Ecto neural progenitor cell (in vitro differentiated cells): ENCODE results near the gene OPCML.

Experiments used
- DNase-seq: peaks from one replicate; pipeline ENCODE4 v3.0.0-alpha.2; 2018; ENCODE audit warnings: low spot score

The OPCML gene

DNA sequence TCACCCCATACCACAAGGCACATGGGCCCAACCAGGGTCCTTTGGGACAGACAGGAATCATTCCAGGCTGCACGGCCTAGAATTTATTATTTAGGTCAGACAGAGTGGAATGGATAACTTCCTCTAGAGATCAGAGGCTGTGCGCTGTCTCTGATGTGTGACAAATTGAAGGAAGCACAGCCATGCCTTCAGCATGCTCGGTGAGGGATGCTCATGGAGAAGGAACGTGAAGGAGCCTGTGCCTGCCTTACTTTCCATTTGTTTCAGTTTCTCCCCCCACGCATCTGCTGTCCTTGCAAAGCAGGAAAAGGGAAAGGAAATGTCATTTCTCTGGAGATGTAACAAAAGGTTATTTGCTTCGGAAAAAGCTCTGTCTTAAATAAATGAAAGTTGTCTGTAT, 644.1 kb downstream of the OPCML start:
- DNase-seq, result no peak

DNA sequence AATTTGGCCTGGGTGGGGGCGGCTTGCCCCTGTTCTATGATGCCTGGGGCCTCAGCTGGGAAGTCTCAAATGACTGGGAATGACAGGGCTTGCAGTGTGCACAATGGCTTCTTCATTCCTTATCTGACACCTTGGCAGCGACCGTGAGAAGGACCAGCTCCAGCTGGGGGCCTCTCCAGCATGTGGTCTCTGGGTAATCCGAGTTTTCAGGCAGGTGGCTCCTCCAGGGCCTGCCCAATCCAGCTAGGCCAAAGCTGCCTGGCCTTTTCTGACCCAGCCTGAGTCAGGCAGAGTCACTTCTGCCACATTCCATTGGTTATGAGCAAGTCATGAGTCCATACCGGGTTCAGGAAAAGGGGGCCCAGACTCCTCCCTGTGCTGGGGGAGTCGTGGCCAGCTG, 646.0 kb downstream of the OPCML start:
- DNase-seq, result no peak

DNA sequence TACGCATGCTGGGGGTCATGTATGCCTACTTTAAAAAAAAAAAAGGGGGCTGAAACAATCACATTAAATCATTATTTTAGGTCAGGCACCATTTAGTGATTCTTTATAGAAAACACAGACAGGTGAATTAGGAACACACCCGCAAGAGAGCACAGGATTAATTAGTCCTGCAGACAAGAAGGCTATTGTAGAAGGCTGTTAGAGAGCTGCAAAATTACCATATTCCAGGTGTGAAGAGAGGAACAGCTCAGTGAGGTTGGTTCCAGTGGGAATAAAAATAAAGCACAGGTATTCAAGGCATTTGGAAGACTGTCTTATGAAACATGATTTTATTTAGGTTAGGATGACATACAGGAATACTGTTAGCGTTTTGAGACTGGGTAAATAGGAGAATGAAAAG, 649.1 kb downstream of the OPCML start:
- no peak for DNase-seq

DNA sequence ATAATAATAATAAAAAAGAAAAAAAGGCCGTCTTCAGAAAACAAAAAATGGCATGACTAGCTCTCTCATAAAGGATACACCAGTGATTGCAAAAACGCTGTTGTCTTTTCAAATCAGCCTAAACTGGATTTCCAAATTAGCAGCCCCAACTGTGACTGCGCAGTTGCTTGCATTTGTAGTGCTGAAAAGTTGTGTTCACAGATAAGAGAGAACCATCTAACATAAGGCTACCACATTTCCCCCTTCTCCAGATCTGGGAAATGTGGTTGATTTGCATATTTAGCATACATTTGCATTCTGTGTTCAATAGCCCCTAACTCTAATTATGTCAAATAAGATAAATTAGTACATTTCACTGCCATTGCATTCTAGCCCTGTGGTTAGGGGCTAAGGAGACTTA, 650.7 kb downstream of the OPCML start:
- no peak for DNase-seq

DNA sequence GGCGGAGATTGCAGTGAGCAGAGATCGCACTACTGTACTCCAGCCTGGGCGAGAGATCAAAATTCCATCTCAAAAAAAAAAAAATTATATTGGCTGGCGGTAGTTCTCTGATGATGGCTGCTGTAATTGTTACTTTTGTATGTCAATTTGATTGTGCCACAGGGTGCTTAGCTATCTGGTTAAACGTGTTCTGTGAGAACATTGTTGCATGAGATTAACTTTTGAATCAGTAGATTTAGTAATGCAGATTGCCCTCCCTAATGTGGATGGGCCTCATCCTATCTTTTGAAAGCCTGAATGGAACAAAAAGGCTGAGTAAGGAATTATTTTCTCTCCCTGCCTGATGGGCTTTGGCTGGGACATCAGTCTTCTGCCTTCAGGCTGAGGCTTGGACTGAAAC, 654.2 kb downstream of the OPCML start:
- DNase-seq, result no peak

DNA sequence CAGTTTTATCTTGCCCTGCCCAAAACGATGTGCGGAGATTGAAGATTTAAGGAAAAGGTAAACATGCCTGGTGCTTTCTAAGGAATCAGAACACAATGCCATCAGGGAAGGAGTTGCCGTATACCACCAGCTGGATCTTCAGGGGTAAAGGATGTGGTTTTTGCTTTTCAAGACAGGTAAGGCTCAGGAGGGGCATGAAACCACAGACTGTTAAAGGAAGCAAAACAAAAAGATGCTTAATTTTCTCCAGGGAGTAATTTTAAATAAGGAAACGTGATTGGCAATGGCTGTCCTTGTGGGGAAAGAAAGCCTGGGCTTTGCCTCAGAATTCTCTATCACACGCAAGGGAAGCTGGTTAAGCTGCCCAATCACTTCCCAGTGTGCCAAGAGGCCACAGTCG, 655.6 kb downstream of the OPCML start:
- no peak for DNase-seq

DNA sequence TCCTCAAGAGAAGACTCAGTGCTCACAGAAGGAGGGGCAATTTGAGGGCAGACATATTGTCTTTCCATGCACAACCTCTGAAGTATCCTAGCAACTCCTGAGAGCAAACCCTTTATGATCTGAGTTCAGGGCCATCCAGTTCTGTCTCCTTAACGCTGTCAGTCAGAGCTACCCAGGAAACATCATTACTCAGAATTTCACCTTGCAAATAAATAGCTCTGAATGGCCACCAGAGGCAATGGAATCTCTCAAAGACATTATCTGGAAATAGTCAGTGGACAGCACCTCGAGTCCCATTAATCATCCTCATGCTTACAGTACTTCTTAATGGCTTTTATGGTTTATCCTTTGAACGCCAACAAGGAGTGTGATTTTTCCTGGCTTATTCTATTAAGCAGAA, 656.1 kb downstream of the OPCML start:
- no peak for DNase-seq

DNA sequence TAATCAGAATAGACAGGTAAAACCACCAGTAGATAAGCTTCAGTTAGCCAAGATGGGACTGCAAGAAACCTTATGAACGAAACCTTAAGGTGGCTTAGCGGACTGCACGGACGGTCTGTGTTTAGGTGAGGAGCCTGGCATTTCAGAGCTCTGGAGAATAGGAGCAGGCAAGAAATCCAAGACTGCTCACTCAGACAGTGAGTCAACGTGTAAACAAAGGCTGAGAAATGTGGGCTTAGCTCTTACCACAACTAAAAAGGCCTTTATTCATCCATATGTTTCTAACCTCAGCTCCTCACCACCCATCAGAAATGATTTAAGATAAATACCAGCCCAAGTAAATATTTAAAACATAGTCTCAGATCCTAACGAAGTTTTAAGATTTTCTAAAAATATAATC, 657.7 kb downstream of the OPCML start:
- DNase-seq, result no peak

DNA sequence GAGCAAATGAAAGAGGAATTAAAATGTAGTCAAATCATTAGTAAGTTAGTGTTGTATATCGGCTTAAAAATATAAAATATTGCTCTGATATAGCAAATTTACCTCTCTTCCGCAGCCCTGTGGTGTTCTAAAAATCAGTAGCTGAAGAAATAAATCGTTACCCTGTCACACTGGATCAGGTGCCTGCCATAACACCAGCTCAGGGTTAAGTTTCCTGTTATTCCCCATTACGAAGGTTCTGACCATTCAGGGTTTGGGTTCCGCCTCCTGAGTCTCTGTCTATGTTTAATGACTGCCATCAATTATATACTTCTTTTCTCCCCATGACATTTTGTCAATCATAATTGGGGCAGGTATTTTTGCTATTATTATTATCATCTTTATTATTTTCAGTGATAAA, 658.5 kb downstream of the OPCML start:
- no peak for DNase-seq

DNA sequence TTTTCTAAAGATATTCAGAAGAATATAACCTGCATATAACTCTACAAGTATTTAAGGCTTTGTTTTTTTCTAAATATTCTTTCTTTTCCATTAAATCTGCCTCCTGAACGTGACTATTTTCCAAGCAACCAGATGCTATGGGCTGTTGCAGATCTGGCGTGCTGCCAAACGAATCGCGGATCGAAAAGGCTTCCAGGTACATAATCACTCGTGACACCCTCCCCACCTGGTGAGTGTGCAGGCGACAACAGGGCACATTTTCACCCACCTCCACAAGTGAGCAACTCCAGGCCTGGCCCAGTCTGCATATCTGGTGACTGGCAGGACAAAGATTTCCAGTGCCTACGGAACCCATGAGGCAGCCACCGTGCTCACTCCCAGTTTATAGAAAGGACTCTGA, 660.1 kb downstream of the OPCML start:
- DNase-seq, result no peak

DNA sequence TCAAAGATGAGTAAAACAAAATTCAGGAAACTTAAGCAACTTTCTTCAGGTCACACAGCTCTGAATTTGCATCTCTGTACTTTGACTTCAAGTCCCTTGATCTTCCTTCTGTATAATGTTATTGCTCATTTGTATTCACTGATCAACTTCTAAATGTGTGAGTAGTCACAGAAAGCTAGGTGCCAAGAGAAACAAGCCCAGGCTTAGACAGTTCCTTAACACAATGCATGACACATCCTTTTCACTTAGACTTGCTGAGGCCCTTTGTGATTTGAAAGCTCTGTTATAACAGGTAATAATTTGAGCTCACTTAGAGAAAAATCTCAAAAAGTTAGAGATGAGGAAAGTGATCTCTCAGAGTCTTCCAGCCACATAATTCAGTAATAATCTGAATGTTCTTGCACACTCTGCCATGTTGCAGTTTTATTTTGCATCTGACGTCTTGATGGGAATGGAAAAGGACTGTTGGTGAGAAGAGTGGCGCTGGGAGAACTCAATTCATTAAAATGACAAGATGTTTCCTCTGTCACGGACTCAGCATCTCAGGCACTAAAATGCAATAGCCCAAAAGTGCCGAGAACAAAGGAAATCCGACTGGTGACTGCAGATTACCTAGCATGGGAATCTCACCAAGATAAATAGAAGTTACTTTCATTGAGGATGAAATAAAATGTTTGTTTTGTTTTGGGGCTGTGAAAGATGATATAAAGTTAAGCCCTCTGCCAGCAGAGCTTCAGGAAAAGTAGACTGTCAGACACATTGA, 665.3 kb downstream of the OPCML start:
- no peak for DNase-seq

DNA sequence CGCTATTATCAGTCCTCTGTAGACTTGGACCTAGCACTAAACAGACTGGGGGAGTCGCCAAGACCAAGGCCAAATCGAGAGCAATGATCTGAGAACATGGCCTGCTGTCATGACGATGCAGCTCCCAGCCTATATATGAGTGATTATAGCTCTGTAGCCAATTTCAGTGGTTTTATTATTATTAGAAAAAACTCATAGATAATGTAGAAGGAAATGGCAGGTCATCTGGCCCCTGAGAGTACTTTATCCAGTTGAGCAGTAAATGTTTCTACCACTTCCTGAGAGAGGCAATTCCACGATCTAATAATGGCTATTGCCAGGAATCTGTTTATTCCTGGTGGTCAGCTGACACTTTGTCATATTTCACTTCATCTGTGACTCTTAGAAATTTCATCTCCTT, 666.7 kb downstream of the OPCML start:
- no peak for DNase-seq

DNA sequence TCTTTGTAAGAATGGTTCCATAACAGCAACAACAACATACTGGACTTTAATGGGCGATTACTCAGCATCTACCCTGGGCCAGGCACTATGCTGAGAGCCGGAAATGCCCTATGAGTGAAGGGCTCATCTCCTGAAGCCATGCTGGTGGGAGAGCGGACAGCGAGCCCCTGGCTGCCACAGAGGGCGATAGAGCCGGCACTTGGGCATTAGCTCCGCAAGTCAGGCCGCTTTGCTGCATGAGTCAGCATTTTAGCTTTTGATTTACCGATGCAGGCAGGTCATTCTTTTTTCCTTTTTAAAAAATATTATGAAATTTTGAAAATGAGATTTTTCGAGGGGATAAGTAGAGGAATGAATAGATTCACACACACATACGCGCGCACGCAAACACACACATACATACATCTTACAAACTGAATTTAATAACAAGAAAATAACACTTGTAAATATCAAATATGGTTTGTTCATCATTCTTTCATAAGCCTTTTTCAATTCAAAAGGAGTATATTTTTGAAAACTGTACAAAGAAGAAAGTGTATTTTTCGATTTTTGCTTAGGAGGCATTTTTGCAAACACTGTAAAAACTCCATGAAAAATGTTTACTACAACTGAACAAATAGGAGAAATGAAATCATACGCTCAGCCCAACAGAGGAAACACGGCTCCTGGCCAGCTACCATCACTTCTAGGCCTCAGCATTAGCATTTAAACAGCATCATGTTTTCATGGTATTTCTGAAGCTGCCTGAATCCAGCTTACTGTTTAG, 667.3 kb downstream of the OPCML start:
- peak; percentile 61 for DNase-seq

DNA sequence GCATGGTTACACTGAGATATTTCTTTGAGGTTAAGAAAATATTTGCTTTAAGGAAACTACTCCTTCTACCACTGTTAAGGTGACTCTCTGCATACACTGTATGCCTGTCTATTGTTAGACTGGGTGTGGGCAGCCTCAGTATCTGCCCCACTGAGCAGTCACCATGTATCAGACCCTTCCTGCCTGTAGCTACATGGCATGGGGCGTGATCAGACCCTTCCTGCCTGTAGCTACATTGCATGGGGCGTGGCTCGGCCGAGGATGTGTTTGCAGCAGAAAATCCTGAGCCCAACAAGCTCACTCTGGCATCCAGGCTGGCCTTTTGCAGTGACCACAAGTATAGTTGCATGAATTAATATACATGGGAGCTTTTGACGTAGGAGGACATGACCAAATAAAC, 669.4 kb downstream of the OPCML start:
- no peak for DNase-seq

DNA sequence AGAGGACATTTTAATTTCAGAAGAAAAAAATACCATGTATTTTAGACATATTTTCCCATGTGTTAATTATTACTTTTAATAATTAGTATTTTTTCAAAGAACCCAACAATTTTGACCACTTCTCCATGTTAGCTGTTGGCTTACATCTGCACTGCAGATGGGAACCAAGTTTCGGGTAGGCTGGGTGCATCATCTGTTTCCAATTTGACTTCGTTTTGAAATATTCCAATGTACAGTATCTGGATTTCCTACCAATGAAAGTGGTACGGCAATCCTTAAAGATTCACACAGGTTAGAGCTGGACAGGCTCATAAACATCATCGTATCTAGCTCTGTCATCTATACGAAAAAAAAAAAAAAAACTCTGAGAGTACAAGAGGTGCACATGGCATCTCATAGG, 670.2 kb downstream of the OPCML start:
- DNase-seq, result no peak

DNA sequence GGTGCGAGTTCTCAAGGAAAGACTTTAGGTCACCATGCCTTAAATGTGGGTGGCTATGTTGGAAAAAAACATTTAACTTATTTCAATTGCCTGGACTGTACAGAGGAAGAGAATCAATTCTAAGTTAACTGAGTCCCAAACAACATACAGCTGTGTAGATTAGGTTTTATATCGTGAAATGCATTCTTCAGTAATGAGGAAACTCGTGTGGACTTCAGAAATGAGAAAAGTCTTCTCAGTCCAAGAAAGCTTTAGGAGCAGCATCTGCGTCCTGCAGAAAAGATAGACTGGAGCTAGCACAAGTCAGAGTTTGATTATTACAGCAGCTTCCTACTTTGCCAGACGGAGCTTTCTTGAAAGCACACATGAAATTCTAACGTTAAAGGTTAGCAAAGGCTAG, 673.0 kb downstream of the OPCML start:
- no peak for DNase-seq

DNA sequence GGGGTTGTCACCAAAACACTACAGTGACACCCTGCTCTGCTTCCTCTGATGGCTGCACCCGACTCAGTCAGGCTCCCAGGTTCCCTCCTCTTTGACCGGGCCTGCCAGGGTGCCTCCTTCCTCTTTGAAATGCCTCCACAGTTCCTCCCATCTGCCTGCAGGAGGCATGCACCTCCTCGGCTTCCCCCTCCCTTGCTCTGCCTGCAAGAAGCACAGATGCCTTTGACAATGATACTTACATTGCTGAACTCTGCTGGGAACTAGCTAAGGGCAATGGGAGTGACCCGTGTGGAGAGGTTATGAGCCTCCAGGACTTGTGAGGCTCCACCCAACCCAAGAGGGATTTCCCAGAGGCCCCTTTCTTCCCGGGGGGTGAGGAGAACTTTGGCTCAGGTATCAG, 674.1 kb downstream of the OPCML start:
- peak; percentile 48 for DNase-seq

DNA sequence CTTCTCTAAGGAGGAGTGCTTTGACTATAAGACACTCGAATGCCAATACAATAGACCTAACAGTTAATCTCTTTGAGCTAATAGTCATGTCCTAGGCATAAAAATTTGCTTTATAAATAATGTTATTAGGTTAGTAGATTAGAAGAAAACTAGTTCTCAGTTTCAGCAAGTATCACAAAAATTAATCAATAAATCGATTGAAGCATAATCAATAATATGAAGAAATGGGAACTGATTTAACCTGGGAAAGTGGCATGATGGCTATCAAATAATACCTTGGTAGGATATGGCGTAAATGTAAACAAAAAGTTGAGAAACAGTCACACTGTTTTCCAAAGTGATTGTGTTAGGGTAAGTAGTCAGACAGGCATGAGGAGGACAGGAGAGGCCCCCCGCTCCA, 676.3 kb downstream of the OPCML start:
- DNase-seq, result no peak

DNA sequence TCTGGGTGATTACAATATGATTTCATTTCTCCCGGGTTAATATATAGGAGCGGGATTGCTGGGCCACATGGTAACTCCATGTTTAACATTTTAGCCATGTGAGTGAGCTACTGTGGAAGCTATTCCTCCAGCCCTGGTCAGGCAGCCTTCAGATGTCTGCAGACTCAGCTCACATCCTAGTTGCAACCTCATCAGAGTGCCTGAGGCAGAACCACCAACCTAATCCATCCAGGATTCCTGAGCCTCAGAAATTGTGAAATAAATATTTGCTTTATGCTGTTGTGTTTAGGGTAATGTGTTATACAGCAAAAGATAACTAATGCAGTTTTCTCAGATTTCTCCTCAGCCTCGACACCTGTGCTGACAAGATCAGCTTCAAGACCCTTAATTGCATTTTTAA, 676.8 kb downstream of the OPCML start:
- DNase-seq, result no peak

DNA sequence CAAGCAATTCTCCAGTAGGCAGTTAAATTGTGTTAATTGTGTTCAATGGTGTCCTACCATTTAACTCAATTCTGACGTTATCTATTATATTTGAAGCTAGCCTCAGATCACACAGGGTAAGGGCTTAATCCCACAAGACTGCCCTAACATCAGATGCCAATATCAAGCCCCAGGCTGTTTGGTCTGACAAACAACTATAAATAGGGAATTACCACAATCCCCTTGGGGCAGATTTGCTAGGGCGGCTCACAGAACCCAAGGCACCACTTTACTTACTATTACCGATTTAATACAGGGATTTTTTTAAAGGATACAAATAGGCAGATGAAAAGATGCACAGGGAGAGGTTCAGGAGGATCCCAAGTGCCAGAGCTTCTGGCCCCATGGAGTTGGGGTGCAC, 678.4 kb downstream of the OPCML start:
- no peak for DNase-seq

DNA sequence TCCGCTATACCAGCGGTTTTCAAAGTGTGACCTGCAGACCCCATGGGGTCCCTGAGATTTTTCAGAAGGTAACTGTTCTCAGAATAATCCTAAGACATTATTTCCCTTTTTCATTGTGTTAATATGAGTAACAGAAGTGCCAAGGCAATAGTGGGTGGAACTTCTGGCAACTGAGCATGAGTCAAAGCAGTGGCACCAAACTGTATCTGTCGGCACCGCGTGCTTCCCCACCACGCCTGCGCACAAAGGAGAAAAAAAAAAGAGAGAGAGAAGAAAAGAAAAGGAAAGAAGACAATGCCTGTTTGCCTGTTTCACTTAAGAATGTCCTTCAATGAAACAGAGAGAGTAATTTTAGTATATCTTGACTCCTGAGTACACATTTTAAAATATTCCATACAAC, 679.9 kb downstream of the OPCML start:
- no peak for DNase-seq

DNA sequence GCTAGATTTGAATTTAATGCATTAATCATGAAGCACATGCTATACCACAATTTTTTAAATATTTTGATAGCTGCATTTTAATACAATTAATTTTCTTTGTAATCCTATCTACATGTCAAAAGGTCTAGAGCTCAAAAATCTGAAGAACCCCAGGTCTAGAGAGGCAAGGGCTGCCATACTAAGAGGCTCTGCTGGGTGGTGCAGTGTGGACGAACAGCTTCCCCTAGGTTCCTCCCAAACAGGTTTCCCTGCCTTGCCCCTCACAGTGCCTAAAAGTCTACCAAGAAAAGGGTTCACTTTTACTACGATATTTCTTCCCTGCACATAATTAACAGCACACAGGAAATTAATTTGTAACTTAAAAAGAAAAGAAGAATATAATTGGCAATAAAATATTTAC, 681.1 kb downstream of the OPCML start:
- DNase-seq, result no peak

DNA sequence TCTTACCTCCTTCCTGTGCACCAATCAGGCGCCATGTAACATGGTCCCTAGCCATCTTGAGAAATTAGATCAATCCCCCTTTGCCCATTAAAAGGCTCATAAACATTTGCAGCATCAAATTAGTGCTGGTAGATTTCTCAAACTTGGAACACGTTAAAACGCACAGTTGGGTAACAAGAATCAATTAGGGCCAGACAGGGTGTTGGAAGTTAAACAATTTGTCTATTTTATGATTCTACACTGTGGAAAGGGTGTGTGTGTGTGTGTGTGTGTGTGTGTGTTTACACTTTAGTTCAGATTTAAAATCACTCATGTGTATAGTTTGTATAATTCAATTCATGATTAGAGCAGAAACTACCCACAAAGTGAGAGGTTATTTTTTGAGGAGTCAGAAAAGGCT, 682.0 kb downstream of the OPCML start:
- no peak for DNase-seq

DNA sequence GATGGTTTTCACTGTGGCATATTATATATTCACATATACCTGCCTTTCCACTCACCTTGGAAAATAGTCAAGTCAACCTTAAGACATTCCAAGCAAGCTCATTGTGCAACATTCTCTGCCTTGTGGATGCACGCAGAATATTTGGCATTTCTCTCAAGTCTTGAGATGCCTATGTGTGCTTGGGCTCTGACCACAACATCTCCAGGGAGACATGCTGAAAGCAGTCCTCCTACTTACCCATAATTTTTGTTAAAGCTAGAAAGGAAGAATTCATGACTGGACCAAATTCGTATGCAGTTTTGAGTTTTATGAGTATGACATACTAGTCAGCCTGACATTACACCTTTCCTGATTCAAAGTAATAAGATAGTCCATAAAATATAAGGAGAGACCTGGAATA, 684.0 kb downstream of the OPCML start:
- no peak for DNase-seq
